ENCODE results near the gene USP32. TPM values are rescaled to one million over a fixed set of nuclear protein-coding genes. Genes with fewer than 3 reads are reported as not detected.
A peak's percentile ranks its signal among the peaks of the same experiment; 100 is the strongest.

Gene USP32
- total and polyA plus RNA-seq, 8 donors = 7.7 to 25.5 (median 15.8) TPM

DNA sequence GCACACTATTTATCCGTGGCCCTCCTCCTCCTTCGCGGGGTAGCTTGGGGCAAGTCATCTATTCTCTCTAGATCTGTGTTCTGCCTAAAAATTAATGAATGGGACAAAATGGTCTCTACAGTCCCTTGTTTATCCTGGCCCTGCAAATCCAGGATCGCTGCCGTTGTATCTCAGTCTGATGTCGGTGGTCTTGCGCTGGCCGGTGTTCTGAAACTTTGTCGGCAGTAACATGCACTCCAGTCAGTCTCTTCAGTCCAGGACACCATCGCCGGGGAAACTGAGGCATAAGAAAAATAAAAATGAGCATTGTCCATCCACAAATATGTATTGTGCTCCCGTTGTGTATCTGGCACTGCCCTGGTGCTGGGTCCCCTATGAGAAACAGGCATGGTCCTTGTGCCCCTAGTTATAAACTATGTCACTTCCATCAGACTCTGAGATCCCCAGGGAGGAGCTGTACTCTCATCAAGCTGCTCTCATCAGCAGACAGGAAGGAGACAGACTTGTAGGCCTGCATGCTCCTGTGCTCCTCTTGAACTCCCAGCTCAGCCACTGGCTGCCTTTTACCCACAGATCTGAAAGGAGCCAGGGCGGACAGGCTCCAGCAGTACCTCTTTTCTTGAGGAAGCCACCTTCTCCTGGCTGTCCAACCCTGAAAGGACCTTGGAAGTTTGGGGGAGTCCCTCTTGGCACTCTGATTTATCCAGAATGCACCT lies 255.8 kb downstream of the USP32 start:
- no peaks in the 10 kb centered on the region for H3K9me3 ChIP-seq
- ATAC-seq (no peak), FAIRE-seq (no peak), DNase-seq (peak in 4 of 6 donors; percentile 1 to 22 (median 10))
- intact Hi-C loops (cut with DNase I) = loop anchor here in 1 of 3 donors (10.0 kb wide), 1 partner anchor 289 kb away; the partner anchor contains the start of gene CHCT1
- H3K4me1 ChIP-seq = peaks cover under 1 to 18% (median 6%) of the 10 kb centered on the region in 3 donors
- WGBS, 2 donors = 67 to 70% methylated on average over 13 of the region's 13 CpGs
- H3K27ac ChIP-seq = no peak overlapping the region
- H3K27me3 ChIP-seq = peaks cover 0 to 10% (median 2%) of the 10 kb centered on the region in 4 donors
- TF ChIP-seq, protein P1, sequence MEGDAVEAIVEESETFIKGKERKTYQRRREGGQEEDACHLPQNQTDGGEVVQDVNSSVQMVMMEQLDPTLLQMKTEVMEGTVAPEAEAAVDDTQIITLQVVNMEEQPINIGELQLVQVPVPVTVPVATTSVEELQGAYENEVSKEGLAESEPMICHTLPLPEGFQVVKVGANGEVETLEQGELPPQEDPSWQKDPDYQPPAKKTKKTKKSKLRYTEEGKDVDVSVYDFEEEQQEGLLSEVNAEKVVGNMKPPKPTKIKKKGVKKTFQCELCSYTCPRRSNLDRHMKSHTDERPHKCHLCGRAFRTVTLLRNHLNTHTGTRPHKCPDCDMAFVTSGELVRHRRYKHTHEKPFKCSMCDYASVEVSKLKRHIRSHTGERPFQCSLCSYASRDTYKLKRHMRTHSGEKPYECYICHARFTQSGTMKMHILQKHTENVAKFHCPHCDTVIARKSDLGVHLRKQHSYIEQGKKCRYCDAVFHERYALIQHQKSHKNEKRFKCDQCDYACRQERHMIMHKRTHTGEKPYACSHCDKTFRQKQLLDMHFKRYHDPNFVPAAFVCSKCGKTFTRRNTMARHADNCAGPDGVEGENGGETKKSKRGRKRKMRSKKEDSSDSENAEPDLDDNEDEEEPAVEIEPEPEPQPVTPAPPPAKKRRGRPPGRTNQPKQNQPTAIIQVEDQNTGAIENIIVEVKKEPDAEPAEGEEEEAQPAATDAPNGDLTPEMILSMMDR (IDR thresholded peaks at IDR 0.05) = no peak
- no peaks in the 10 kb centered on the region for H3K36me3 ChIP-seq
- peak overlapping the region in 2 of 4 donors; percentile 69 to 71 for H3K4me3 ChIP-seq

DNA sequence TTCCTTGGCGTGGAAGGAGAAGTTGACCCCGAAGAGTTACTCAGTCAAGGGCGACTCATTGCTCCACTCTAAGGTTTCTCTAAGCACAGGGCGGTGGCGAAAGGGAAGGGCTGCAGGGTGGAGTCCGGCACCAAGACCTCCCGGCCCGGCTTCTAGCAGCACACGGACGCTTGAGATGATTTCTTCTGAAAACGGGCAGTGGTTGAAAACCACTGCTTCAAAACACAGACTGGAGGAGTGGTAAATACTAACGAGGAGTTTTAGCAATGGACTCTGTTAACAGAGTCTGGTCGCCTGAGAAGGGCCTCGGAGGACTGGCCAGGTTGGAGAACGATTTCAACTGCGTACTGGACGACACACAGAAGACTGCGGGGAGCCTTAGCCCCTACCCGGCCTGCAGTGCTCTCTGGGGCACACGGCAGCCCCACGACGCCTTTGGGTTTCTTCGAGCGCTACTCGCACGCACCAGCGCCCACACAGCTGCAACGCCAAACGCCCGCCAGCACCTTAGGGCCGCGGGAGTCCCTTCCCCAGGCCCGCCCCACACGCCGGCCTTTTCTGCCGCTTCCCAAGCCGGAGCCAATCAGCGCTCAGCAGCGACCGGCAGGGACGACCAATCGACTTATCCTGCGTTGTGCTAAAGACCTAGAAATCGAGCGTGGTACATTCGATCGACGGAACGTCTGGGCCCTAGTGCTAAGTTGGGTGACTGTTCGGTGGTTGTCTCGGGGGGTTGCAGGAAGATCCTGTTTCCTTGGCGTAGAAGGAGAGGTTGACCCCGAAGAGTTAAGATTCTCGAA lies 256.6 kb downstream of the USP32 start:
- Histone ChIP-seq H3K4me3 (peak overlapping the region; percentile 49 to 80 (median 70)), H3K36me3 (no peaks in the 10 kb centered on the region), H3K27ac (peak overlapping the region; percentile 23 to 75 (median 34)), H3K27me3 (peaks cover 0 to 10% (median 2%) of the 10 kb centered on the region in 4 donors), H3K9me3 (no peaks in the 10 kb centered on the region), H3K4me1 (peaks cover 0 to 14% (median 6%) of the 10 kb centered on the region in 3 donors)
- DNase-seq = peak; percentile 86 to 95 (median 88)
- WGBS, 2 donors = 2 to 3% methylated on average over 54 of the region's 54 CpGs
- ATAC-seq = peak; percentile 97 to 98 (median 98)
- intact Hi-C loops (cut with DNase I) = loop anchor here in 1 of 3 donors (10.0 kb wide), 1 partner anchor 289 kb away; the partner anchor contains the start of gene CHCT1
- FAIRE-seq = no peak
- TF ChIP-seq, protein P1 (IDR thresholded peaks at IDR 0.05) = no peak

DNA sequence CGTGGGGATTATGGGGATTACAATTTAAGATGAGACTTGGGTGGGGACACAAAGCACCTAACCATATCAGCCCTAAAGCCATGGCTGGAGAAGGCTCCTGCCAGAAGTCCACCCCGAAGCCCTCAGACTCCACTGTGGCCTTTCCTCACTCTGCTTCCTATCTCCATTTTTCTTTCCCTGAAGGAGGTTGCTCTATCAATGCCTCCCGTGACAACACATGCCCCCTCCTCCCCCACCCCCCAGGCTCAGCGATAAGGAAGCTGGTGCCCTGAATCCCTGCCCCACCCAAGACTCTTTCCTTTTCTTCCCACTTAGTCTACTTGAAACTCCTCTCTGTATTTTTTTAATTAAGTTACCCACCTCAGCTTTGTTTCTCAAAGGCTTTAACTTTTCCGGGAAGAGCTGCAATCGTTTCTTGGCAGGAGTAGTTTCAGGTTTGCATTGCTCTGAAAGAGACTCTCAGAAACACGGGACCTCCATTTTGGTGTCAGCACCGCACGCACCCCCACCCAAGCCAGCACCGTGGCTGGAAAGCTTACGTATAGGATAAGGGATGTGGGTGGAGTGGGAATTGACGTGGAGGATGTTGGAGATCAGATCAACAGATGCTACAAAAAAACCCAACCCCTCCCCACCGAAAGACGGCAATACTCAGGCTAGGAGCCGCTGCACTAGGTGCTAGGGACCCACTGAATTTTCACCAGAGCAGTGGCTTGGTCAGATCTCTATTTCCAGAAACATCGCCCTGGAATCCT lies 257.4 kb downstream of the USP32 start:
- 9 to 10% methylated on average over 16 of the region's 16 CpGs for WGBS, 2 donors
- H3K4me3 ChIP-seq = peak overlapping the region; percentile 49 to 80 (median 70)
- H3K36me3 ChIP-seq = no peaks in the 10 kb centered on the region
- peaks cover 0 to 12% (median under 1%) of the 10 kb centered on the region in 3 donors for H3K4me1 ChIP-seq
- peak overlapping the region in 2 of 4 donors; percentile 23 to 75 for H3K27ac ChIP-seq
- H3K27me3 ChIP-seq = peaks cover 0 to 9% (median 2%) of the 10 kb centered on the region in 4 donors
- FAIRE-seq (no peak), ATAC-seq (peak; percentile 6 to 40 (median 21)), DNase-seq (peak in 4 of 6 donors; percentile 3 to 21 (median 13))
- intact Hi-C loops (cut with DNase I) = loop anchor here in 1 of 3 donors (10.0 kb wide), 1 partner anchor 290 kb away; the partner anchor contains the start of gene CHCT1
- TF ChIP-seq, protein P1 (IDR thresholded peaks at IDR 0.05) = no peak
- no peaks in the 10 kb centered on the region for H3K9me3 ChIP-seq

DNA sequence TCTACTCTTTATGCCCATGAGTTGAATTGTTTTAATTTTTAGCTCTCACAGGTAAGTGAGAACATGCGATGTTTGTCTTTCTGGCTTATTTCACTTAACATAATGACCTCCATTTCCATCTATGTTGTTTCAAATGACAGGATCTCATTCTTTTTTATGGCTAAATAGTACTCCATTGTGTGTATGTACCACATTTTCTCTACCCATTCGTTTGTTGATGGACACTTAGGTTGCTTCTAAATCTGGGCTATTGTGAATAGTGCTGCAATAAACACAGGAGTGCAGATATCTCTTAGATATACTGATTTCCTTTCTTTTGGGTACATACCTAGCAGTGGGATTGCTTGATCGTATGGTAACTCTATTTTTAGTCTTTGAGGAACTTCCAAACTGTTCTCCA lies 261.5 kb downstream of the USP32 start:
- no peaks in the 10 kb centered on the region for H3K27me3 ChIP-seq
- intact Hi-C loops (cut with DNase I) = loop anchor here in 1 of 3 donors (10.0 kb wide), 1 partner anchor 294 kb away; the partner anchor contains the start of gene CHCT1
- DNase-seq (no peak), FAIRE-seq (no peak), ATAC-seq (no peak)
- WGBS, 2 donors = 82 to 90% methylated on average over 3 of the region's 3 CpGs
- TF ChIP-seq, protein P1 (IDR thresholded peaks at IDR 0.05) = no peak
- peaks cover 0 to 5% (median 0%) of the 10 kb centered on the region in 3 donors for H3K4me1 ChIP-seq
- no peaks in the 10 kb centered on the region for H3K36me3 ChIP-seq
- no peaks in the 10 kb centered on the region for H3K9me3 ChIP-seq
- H3K27ac ChIP-seq = no peak overlapping the region
- H3K4me3 ChIP-seq = no peak overlapping the region
